Naive thymus-derived CD8-positive, alpha-beta T cell (primary cell): ENCODE data around the gene BZW2. TPM values are rescaled to one million over a fixed set of nuclear protein-coding genes. Genes with fewer than 3 reads are reported as not detected.

ENCODE experiments used
- ATAC-seq, 2 donors: fragments of 150-1000 bp; cut with Tn5 transposase in 1 of 2; sonication (Bioruptor Pico), chemical (Tn5 transposase) in 1 of 2; 1 replicate in 1 of 2; 2 replicates in 1 of 2; pipeline ENCODE4 v1.10.0; 2021; ENCODE audit warnings: mild to moderate bottlenecking in 2 of 2, moderate library complexity in 2 of 2
- POLR2A ChIA-PET: fragments of 350-600 bp; sonication (Branson Sonifier 250); formaldehyde crosslinking; loops from one replicate; lab custom pipeline; 2021; ENCODE audit warnings: antibody characterized with exemption; lab: Charles Lee
- DNase-seq, 10 donors: peaks; one replicate each; pipeline versions ENCODE4 v3.0.0 to v3.0.0-alpha.2; 2020 to 2022
- H3K27ac Mint-ChIP-seq, 10 donors: one replicate each; pipeline ENCODE4 v1.8.0; 2020 to 2022; ENCODE audit warnings: mild to moderate bottlenecking in 10 of 10, mixed read lengths in 10 of 10, moderate library complexity in 4 of 10, inconsistent platforms in 1 of 10
- H3K27me3 Mint-ChIP-seq, 5 donors: one replicate each; pipeline ENCODE4 v1.8.0; 2021 to 2022; ENCODE audit warnings: mixed read lengths in 5 of 5
- H3K36me3 Mint-ChIP-seq, 3 donors: one replicate each; pipeline ENCODE4 v1.8.0; 2020 to 2022; ENCODE audit warnings: mixed read lengths in 3 of 3, mild to moderate bottlenecking in 2 of 3, inconsistent platforms in 1 of 3
- H3K4me1 Mint-ChIP-seq, 4 donors: one replicate each; pipeline ENCODE4 v1.8.0; 2021 to 2022; ENCODE audit warnings: mixed read lengths in 4 of 4
- H3K4me3 Mint-ChIP-seq, 10 donors: one replicate each; pipeline ENCODE4 v1.8.0; 2020 to 2022; ENCODE audit warnings: mild to moderate bottlenecking in 10 of 10, mixed read lengths in 10 of 10, moderate library complexity in 6 of 10, inconsistent platforms in 1 of 10
- H3K9me3 Mint-ChIP-seq, 9 donors: one replicate each; pipeline ENCODE4 v1.8.0; 2020 to 2022; ENCODE audit warnings: mixed read lengths in 9 of 9, mild to moderate bottlenecking in 3 of 9, inconsistent platforms in 1 of 9, moderate library complexity in 1 of 9
- polyA plus RNA-seq, 3 donors: library from polyadenylated mRNA; unstranded; fragments of 300-500 nt; fragmentation: Illumina TruSeq; gene quantifications; one replicate each; pipeline ENCODE4 v1.2.3, GENCODE V29; 2021
- total RNA-seq, 8 experiments: library from RNA in 2 of 8; stranded (reverse) in 2 of 8; gene quantifications; one replicate each; pipeline ENCODE4 v1.2.3 and lab custom pipeline; 2021 to 2026

The BZW2 gene
- total RNA-seq (10 to 100 TPM; 33.4 to 34.1 TPM), polyA plus RNA-seq (10 to 100 TPM; 76.9 to 83.4 (median 81.6) TPM), total RNA-seq (lab: John Stamatoyannopoulos, UW) (49.6 to 186 (median 53.1) reads per million in 6 experiments)

DNA sequence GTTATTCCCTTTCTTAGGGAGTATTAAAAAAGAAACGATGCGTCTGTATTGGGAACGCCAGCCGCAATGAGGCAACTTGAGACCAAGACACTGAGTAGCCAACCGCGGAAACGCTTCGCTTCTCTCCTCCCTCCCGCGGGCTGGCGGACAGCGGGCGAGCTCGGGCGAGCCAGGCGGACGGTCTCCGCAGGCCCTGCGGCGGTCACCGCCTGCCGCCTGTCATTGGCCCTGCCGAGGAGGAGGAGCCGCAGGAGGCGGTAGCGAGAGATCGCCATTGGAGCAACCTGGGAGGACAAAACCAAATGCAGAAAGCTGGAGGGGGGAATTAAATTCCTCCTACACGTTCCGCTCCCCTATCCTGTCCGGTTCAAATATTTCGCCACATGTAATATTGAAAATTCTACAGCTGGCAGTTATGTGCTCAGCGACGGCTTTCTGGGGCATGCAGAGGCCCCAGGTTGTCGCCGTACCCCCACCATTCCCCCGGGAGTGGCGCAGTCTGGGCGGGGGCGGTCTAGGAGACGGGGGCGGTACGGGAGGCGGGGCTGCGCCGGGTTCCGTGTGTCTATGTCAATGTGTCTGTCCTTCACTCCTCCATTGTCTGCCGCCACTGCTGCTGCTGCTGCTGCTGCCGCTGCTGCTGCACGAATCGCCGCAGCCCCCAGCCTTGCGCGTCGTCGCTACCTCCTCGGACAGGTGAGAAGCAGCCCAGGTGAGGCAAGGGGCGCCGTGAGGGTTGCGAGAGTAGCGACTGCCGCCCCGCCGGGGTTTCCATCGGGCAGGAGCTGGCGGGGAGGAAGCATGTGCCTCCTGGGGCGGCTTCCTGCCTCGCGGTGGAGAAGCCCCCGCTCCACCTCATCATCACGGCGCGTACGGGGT, at the start of gene BZW2, which contains the start of gene ANKMY2:
TSS of gene BZW2 (plus strand) at position 589 of the 879 bp plus-strand sequence. CDS start 19,263 bp downstream, outside the sequence.
TSS of gene ANKMY2 (minus strand) at position 162 of the 879 bp plus-strand sequence. CDS start 181 bp downstream, outside the sequence.
- Mint-ChIP-seq H3K27me3 (no peaks in the 10 kb centered on the region), H3K27ac (peak within 1 kb of the TSS; percentile 96 to 100 (median 98)), H3K4me1 (peaks cover 29 to 86% (median 66%) of the 10 kb centered on the region in 4 donors), H3K9me3 (no peaks in the 10 kb centered on the region), H3K36me3 (peaks cover 0 to 3% (median 0%) of the 10 kb centered on the region in 3 donors), H3K4me3 (peak within 1 kb of the TSS; percentile 91 to 100 (median 100))
- ATAC-seq = peak; percentile 86
- peak; percentile 86 to 98 (median 94) for DNase-seq
- POLR2A ChIA-PET = interaction anchor here (0.7 to 2.6 kb wide), 10 partner anchors 8 to 656 kb away, joined by 3 to 40 read pairs (median 4); partner anchors contain the start of gene CRPPA

DNA sequence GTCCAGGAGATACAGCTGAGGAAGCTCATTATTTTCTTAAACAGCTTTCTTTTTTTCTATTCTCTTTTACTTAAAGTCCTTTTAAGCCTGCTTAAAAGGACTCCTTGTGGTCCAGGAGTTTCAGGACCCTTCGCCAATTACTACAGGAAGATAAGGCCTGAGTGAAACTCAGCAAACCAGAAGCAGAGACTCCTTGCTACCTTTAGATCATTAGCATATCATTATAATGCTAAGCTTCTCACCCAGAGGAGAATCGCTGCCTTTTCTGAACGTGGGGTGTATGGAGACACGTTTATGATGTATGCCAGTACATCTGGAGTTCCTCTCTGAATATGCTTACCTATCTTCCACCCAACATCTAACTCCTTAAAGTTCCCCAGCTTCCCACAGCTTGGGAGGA, 48.0 kb upstream of the BZW2 start:
- POLR2A ChIA-PET = no interaction called here
- Mint-ChIP-seq H3K9me3 (peaks cover 0 to 2% (median 0%) of the 10 kb centered on the region in 9 donors), H3K4me3 (no peak overlapping the region), H3K27ac (no peak overlapping the region), H3K27me3 (no peaks in the 10 kb centered on the region), H3K36me3 (peaks cover 10 to 46% (median 10%) of the 10 kb centered on the region in 3 donors), H3K4me1 (no peaks in the 10 kb centered on the region)
- DNase-seq (no peak), ATAC-seq (no peak)

DNA sequence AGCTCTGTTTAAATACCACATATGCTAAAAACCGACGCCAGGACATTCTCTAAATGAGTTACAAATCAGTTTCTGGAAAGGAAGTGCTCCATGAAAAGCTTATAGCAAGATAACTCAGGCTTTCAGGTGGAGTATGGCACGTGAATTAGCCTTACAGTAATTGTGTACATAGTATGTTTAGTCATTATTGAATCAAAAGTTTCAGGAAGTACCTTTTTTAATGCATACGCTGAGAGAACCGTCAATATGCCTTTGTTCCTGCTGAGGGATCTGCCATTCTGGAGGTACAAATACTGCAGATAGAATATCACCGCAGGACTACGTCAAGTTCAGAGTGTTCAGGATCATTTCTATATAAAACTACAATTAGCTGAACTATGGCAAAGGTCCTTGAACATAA, 46.1 kb upstream of the BZW2 start:
- ATAC-seq (no peak), DNase-seq (no peak)
- no peaks in the 10 kb centered on the region for H3K27me3 Mint-ChIP-seq
- no peaks in the 10 kb centered on the region for H3K4me1 Mint-ChIP-seq
- POLR2A ChIA-PET = no interaction called here
- H3K36me3 Mint-ChIP-seq = peaks cover 14 to 62% (median 20%) of the 10 kb centered on the region in 3 donors
- no peaks in the 10 kb centered on the region for H3K9me3 Mint-ChIP-seq
- H3K4me3 Mint-ChIP-seq = no peak overlapping the region
- no peak overlapping the region for H3K27ac Mint-ChIP-seq

DNA sequence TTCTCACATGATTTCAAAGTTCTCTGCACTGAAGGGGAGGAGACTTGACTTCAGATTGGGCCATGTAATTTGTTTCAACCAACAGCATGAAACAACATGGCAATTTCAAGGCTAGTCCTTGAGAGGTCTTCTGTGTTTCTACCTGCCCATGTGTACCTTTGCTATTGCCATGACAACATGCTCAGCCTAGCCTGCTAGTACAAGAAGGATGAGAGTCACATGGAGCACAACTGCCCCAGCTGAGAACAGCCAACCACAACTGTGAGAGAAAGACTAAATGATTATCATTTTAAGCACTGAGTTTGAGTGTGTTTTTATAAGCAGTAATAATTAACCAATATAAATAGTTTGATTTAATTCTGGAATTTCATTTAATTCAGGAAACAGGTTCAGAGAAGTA, 42.3 kb upstream of the BZW2 start:
- H3K36me3 Mint-ChIP-seq = peaks cover 14 to 79% (median 28%) of the 10 kb centered on the region in 3 donors
- no peak for DNase-seq
- peak overlapping the region in 1 of 10 donors; percentile 63 for H3K27ac Mint-ChIP-seq

DNA sequence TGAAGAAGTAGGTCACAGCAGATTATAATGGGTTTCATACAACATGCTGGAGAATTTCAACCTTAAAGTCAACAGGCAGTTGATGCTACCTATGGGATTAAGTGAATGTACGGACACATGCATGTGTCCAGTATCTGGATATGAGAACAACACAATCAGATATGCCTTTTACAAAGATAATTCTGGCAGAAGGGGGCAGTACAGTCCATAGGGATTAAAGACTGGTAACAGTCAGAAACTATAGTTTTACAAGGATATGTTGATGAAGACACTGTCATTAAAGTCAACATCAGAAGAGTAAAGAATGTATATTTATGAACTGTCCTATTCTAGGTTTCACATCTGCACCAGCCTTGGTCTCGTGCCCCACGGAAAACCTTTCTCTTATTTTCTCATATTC, 41.9 kb upstream of the BZW2 start:
- H3K4me1 Mint-ChIP-seq = no peaks in the 10 kb centered on the region
- H3K27me3 Mint-ChIP-seq = no peaks in the 10 kb centered on the region
- H3K4me3 Mint-ChIP-seq = no peak overlapping the region
- peaks cover 14 to 77% (median 28%) of the 10 kb centered on the region in 3 donors for H3K36me3 Mint-ChIP-seq
- H3K27ac Mint-ChIP-seq = no peak overlapping the region
- DNase-seq (peak in 1 of 10 donors; percentile 1), ATAC-seq (no peak)
- H3K9me3 Mint-ChIP-seq = no peaks in the 10 kb centered on the region
- POLR2A ChIA-PET = no interaction called here

More for the DNA sequence above, 42.3 kb upstream of the BZW2 start:
- Mint-ChIP-seq H3K4me1 (no peaks in the 10 kb centered on the region), H3K4me3 (no peak overlapping the region), H3K9me3 (no peaks in the 10 kb centered on the region), H3K27me3 (no peaks in the 10 kb centered on the region)
- POLR2A ChIA-PET = no interaction called here
- no peak for ATAC-seq

DNA sequence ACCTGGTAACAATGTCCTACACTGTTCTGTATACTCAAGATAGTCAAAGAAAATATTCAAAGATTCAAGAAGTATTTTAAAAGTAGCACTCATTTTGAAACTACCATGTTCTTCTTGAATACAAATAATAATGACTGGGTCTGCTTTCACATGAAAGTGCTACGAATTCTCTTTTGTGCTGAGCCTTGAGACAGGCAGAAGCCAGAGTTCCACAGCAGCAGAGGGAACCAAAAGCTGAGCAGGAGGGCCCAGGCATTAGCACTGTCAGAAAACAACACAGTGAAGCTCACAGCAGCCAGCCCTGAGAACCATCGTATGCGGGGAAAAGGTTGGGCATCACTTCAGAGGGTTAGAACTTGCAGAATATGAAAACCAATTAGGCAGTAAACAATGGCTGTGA, 39.3 kb upstream of the BZW2 start:
- no peak overlapping the region for H3K4me3 Mint-ChIP-seq
- POLR2A ChIA-PET = no interaction called here
- no peaks in the 10 kb centered on the region for H3K9me3 Mint-ChIP-seq
- peaks cover 5 to 72% (median 29%) of the 10 kb centered on the region in 3 donors for H3K36me3 Mint-ChIP-seq
- no peaks in the 10 kb centered on the region for H3K27me3 Mint-ChIP-seq
- no peak for ATAC-seq
- no peak overlapping the region for H3K27ac Mint-ChIP-seq
- H3K4me1 Mint-ChIP-seq = peaks cover 0 to 5% (median under 1%) of the 10 kb centered on the region in 4 donors
- no peak for DNase-seq

DNA sequence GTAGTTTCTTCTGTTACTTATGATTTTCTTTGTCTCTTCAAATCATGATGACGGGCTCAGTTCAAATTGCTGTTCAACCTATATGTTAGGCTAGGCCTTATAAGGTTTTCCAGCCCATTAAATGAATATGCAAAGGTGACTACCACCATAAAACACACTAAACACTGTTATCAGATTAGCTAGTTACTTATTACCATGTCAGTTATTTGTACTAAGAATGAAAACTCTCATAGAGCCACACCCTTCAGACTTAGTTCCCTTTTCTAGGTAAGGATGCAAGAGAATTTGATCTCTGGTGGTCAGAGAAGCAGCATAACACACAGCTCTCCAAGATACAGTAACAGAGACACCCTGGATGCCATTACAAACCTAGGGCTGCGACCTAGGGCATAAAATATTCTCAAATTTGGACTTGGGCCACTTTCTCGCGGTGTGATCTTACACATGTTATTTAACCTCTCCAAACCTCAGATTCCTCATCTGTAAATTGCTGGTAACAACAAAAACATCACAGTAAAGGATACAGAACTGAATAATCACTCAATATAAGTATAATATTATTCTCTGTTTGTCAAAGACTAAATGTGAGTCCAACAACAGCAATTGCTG, 36.0 kb upstream of the BZW2 start:
- Mint-ChIP-seq H3K9me3 (no peaks in the 10 kb centered on the region), H3K27me3 (no peaks in the 10 kb centered on the region), H3K36me3 (peaks cover 0 to 61% (median 22%) of the 10 kb centered on the region in 3 donors), H3K4me1 (peaks cover 0 to 6% (median 3%) of the 10 kb centered on the region in 4 donors), H3K27ac (no peak overlapping the region), H3K4me3 (no peak overlapping the region)
- POLR2A ChIA-PET = interaction anchor here (0.6 kb wide), 1 partner anchor 38 kb away, joined by 3 read pairs; no protein-coding TSS in a partner anchor
- ATAC-seq (no peak), DNase-seq (no peak)

DNA sequence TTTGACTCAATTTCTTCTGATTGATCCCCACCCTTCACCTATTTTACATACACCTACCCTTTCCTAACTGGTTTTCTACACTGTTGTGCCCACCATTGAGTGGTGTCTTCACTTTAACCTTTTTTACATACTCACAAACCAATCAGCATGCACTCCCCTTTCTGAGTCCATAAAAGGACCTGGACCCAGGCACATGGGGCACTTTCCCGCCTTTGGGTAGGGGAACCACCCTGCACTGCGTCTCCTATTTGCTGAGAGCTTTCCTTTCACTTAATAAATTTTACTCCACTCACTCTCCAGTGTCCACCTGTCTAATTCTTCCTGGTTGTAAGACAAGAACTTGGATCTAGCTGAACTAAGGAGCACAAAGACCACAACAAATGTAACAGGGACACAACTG, 34.3 kb upstream of the BZW2 start:
- Mint-ChIP-seq H3K4me3 (no peak overlapping the region), H3K9me3 (no peaks in the 10 kb centered on the region), H3K27ac (peak overlapping the region in 2 of 10 donors; percentile 1 to 8), H3K36me3 (peaks cover 0 to 69% (median 17%) of the 10 kb centered on the region in 3 donors), H3K4me1 (peaks cover 0 to 6% (median 3%) of the 10 kb centered on the region in 4 donors), H3K27me3 (no peaks in the 10 kb centered on the region)
- ATAC-seq (no peak), DNase-seq (no peak)
- POLR2A ChIA-PET = no interaction called here

DNA sequence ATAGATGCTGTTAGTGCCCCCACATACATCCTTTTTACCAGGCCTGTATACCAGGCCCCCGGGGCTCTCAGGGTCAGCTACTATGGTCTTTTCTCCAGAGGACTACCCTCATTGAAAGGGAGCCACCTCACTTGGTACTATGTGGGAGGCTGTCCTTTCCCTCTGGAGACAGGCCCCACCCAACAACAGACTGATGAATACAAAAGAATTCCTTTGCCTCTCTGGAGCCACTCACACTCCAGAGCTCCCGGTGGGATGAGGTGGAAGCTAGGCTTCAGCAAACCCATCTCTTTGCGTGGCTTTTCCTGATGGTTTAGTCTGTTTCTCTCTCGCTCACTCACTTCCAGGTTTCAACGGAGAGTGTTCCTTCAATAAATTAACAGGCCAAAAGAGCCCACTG, 30.8 kb upstream of the BZW2 start:
- H3K4me1 Mint-ChIP-seq = peaks cover 0 to 6% (median 2%) of the 10 kb centered on the region in 4 donors
- DNase-seq (no peak), ATAC-seq (no peak)
- H3K27ac Mint-ChIP-seq = no peak overlapping the region
- peaks cover 5 to 72% (median 28%) of the 10 kb centered on the region in 3 donors for H3K36me3 Mint-ChIP-seq
- H3K27me3 Mint-ChIP-seq = no peaks in the 10 kb centered on the region
- H3K4me3 Mint-ChIP-seq = no peak overlapping the region
- POLR2A ChIA-PET = no interaction called here
- H3K9me3 Mint-ChIP-seq = no peaks in the 10 kb centered on the region

DNA sequence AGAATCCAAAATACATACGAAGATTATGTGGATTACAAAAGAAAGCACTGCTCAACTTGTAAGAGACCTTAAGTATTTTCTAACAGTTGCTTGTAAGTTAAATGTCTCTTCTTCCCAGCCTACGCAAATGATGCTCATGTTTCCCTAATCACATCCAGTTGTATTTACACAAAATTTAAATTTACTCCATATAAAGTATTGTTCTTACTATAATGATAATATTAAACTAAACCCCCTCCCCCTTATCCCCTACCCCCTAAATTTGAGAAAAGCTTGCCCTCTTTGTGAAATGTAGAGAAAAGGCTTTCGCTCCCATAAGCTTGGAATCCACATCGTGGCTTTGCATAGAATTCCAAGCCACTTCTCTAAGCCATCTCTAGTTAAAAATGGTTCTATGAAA, 29.9 kb upstream of the BZW2 start:
- Mint-ChIP-seq H3K27ac (no peak overlapping the region), H3K4me1 (peaks cover 0 to 6% (median 2%) of the 10 kb centered on the region in 4 donors), H3K36me3 (peaks cover 5 to 67% (median 29%) of the 10 kb centered on the region in 3 donors), H3K9me3 (no peaks in the 10 kb centered on the region), H3K27me3 (no peaks in the 10 kb centered on the region), H3K4me3 (no peak overlapping the region)
- no peak for DNase-seq
- no peak for ATAC-seq
- POLR2A ChIA-PET = no interaction called here

DNA sequence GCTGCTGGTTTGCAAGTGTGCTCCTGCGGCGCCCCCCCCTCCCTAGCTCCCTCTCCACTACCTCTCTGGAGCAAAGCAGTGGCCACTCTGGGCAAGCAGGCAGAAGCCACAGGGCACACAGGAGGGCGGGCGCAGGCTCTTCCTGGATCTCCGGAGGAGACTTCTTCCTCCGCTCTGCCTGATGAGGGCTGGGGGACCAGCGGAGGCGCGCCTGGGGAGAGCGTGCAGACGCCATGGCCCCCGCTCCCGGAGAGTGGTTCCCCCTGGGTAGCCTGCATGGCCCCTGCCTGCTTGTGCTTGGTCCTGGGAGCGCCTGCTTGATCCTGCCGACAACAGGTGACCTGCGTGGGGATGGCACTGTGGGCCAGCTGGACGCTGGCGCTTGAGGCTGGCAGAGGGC, 29.4 kb upstream of the BZW2 start:
- no peak for ATAC-seq
- Mint-ChIP-seq H3K27me3 (no peaks in the 10 kb centered on the region), H3K9me3 (no peaks in the 10 kb centered on the region), H3K4me1 (peaks cover 0 to 6% (median 2%) of the 10 kb centered on the region in 4 donors), H3K27ac (no peak overlapping the region), H3K4me3 (no peak overlapping the region), H3K36me3 (peaks cover 5 to 71% (median 31%) of the 10 kb centered on the region in 3 donors)
- DNase-seq = no peak
- POLR2A ChIA-PET = no interaction called here

DNA sequence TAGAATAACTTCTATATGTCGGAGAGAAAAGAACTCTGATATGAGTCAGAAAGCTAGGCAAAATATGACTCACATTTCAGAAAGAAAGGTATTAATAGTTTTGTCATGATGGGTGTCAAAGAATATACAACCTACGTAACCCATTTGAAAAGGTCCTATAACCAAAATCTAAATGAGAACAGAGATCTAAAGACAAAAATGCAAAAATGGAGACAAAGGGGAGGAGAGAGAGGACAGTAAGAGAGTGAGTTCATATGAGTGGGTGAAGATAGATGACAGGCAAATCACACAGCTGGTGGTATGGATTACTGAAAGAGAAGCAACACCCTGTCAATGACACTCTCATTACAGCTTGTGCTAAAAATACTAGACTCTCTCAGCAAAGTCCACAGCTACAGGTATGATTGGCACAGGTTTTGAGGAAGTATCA, 26.0 kb upstream of the BZW2 start:
- DNase-seq (no peak), ATAC-seq (no peak)
- no peaks in the 10 kb centered on the region for H3K9me3 Mint-ChIP-seq
- POLR2A ChIA-PET = no interaction called here
- no peaks in the 10 kb centered on the region for H3K27me3 Mint-ChIP-seq
- H3K4me3 Mint-ChIP-seq = no peak overlapping the region
- peaks cover 9 to 83% (median 39%) of the 10 kb centered on the region in 3 donors for H3K36me3 Mint-ChIP-seq
- peak overlapping the region in 1 of 10 donors; percentile 17 for H3K27ac Mint-ChIP-seq
- peaks cover 0 to 4% (median 0%) of the 10 kb centered on the region in 4 donors for H3K4me1 Mint-ChIP-seq
